ENCODE measurements around the gene JAK2. TPM values are rescaled to one million over a fixed set of nuclear protein-coding genes. Genes with fewer than 3 reads are reported as not detected.
A peak's percentile ranks its signal among the peaks of the same experiment; 100 is the strongest.

Gene JAK2
- total RNA-seq, 2 experiments from 2014 or later, result 27.2 to 30.0 TPM

DNA sequence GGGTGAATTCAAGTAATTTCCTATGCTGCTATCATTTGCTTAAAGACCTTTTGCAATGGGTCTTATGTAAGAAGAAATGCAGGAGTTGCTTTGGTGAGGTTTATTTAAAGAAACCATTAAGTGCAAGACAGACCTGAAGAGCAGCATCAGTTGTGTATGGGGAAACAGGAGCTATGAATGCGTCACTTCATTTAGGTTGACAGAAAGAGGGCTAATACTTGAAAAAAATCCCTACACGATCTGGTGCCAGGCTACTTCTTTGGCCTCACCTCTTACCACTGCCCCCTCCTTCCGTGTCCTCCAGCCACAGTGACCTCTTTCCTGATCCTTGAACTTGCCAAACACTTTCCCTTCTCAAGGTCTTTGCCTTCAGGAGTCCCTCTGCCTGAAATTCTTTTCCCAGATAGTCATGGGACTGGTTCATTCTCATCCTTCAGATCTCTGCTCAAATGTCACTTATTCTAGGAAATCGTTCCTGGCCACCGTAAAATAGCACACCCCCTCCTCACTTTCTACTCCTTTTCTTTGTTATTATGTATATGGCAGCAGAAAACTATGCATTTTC, 1.4 kb upstream of the JAK2 start:
- Mint-ChIP-seq H3K4me1 (peaks cover 56% of the 10 kb centered on the region), H3K9me3 (no peaks in the 10 kb centered on the region), H3K4me3 (peak overlapping the region; percentile 87), H3K27ac (peak overlapping the region; percentile 98), H3K36me3 (ENCODE audit: low read depth) (peaks cover 12% of the 10 kb centered on the region), H3K27me3 (no peaks in the 10 kb centered on the region)
- DNase-seq, result no peak
- CTCF ChIA-PET, result interaction anchor here (1.3 to 2.2 kb wide), 5 partner anchors 10 to 225 kb away, joined by 4 to 8 read pairs (median 6); no protein-coding TSS in a partner anchor
- POLR2A ChIA-PET, result interaction anchor here (1.0 to 2.0 kb wide), 8 partner anchors 10 to 243 kb away, joined by 3 to 9 read pairs (median 5); partner anchors contain the start of genes AK3 and RCL1

DNA sequence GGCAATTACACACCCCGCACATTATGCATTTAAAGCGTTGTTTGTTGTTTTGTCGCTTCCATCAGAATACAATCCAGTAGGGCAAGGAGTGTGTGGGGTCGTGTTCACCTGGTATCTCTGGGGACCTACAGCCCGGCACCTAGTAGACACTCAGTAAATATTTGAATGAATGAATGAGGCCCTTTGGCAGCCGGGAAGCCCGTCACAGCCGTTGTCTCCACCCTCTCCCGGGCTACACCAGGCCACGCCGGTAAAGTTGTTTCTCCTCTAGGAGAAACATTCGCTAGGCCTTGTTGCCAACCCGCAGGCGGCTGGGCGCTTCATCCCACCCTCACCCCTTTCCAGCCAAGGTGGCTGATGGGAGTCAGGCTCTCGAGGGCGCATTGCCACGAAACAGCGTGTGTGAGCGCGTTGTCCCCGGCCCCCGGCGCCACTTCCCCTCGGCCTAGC, 876 bp upstream of the JAK2 start:
- ChIA-PET POLR2A (interaction anchor here (0.7 to 3.5 kb wide), 24 partner anchors 11 to 644 kb away, joined by 3 to 41 read pairs (median 6); partner anchors contain the start of genes AK3, CD274, PLGRKT and RCL1), CTCF (interaction anchor here (0.7 to 5.8 kb wide), 13 partner anchors 9 to 617 kb away, joined by 3 to 54 read pairs (median 4); partner anchors contain the start of gene RCL1)
- no peaks in the 10 kb centered on the region for H3K9me3 Mint-ChIP-seq
- no peak for DNase-seq
- no peaks in the 10 kb centered on the region for H3K27me3 Mint-ChIP-seq
- H3K4me3 Mint-ChIP-seq, result peak overlapping the region; percentile 87
- peak overlapping the region; percentile 98 for H3K27ac Mint-ChIP-seq
- H3K36me3 Mint-ChIP-seq (ENCODE audit: low read depth), result peaks cover 12% of the 10 kb centered on the region
- H3K4me1 Mint-ChIP-seq, result peaks cover 55% of the 10 kb centered on the region

DNA sequence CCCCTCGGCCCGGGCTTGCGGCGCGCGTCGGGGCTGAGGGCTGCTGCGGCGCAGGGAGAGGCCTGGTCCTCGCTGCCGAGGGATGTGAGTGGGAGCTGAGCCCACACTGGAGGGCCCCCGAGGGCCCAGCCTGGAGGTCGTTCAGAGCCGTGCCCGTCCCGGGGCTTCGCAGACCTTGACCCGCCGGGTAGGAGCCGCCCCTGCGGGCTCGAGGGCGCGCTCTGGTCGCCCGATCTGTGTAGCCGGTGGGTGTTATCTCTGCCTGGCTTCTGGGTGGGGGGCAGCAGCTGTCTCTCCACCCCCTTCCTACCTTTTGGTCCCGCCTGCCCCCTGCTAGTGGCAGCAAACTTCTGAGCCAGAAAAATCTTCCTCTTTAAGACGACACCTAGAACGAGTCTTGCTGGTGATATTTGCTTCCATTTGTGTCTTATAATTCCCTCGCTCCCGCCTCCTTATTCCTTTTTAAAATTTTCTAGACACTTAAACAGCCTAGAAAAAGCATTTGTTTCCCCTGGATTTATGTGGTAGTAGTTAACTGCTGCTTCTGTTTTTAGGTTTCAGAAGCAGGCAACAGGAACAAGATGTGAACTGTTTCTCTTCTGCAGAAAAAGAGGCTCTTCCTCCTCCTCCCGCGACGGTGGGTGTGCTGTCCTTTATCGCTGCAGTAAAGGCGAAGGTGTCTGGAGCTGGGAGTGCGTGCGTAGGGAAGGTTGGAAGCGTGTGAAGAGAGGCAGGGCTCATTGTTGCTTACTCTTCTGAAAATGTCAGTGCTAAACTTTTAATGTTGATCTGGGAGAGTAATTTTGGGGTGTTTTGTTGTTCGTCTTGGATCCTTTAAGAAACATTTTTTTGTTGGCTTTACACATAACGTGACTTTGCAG, 554 bp downstream of the JAK2 start:
- H3K36me3 Mint-ChIP-seq (ENCODE audit: low read depth), result peaks cover 12% of the 10 kb centered on the region
- no peaks in the 10 kb centered on the region for H3K27me3 Mint-ChIP-seq
- peak overlapping the region; percentile 90 for H3K27ac Mint-ChIP-seq
- DNase-seq, result peak; percentile 39
- peaks cover 41% of the 10 kb centered on the region for H3K4me1 Mint-ChIP-seq
- CTCF ChIA-PET, result interaction anchor here (0.9 to 5.8 kb wide), 17 partner anchors 9 to 615 kb away, joined by 3 to 54 read pairs (median 4); partner anchors contain the start of gene RCL1
- no peaks in the 10 kb centered on the region for H3K9me3 Mint-ChIP-seq
- peak overlapping the region; percentile 87 for H3K4me3 Mint-ChIP-seq
- POLR2A ChIA-PET, result interaction anchor here (0.7 to 3.5 kb wide), 33 partner anchors 10 to 1458 kb away, joined by 3 to 41 read pairs (median 5); partner anchors contain the start of genes AK3, CD274, CDC37L1 and PLGRKT

DNA sequence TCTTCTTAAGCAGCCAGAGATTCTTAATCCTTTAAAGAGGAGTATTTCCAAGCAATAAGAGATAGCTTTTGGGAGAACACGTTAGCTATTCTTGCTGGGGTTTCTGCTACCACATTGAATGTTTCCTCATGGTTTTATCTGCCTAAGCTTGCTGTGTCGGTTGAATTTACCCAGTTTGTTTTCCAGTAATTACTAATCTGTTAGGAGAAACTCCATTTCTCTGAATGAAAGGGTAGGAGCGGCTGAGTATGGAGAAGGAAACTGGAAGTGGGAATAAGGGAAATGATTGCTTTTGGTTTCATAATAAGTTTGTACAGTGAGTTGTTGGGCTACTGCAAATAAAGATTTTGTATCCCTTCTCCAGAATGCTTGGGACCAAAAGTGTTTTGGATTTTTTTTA, 1.2 kb downstream of the JAK2 start:
- Mint-ChIP-seq H3K4me1 (peaks cover 42% of the 10 kb centered on the region), H3K4me3 (peak overlapping the region; percentile 87), H3K27ac (peak overlapping the region; percentile 90), H3K27me3 (no peaks in the 10 kb centered on the region), H3K36me3 (ENCODE audit: low read depth) (peaks cover 12% of the 10 kb centered on the region), H3K9me3 (no peaks in the 10 kb centered on the region)
- POLR2A ChIA-PET, result interaction anchor here (0.7 to 3.5 kb wide), 16 partner anchors 16 to 1459 kb away, joined by 3 to 41 read pairs (median 9); partner anchors contain the start of genes AK3, CDC37L1, PLGRKT and RCL1
- no peak for DNase-seq
- CTCF ChIA-PET, result interaction anchor here (0.9 to 5.8 kb wide), 15 partner anchors 8 to 614 kb away, joined by 3 to 54 read pairs (median 7); partner anchors contain the start of gene RCL1

DNA sequence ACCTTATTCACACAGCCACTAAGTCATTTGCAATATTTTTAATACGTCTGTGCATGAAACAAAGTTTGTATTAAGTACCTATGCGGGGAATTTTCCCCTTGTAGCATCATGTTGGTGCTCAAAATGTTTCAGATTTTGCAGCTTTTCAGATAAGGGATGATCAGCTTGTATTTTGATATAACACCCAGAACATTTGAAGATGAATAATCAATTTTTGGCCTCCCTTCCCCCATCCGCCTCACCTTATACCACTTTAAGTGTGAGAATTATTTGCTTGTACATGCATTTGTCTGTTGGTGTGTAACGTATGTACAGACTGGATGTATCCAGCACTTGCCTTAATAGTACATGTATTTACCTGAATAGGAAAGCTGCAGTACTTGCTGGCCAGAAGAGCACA, 1.7 kb downstream of the JAK2 start:
- ChIA-PET CTCF (interaction anchor here (0.7 to 5.8 kb wide), 17 partner anchors 11 to 614 kb away, joined by 3 to 54 read pairs (median 6); partner anchors contain the start of gene RCL1), POLR2A (interaction anchor here (1.0 to 3.5 kb wide), 14 partner anchors 16 to 1459 kb away, joined by 3 to 41 read pairs (median 9); partner anchors contain the start of genes AK3 and RCL1)
- Mint-ChIP-seq H3K36me3 (ENCODE audit: low read depth) (peaks cover 16% of the 10 kb centered on the region), H3K27me3 (no peaks in the 10 kb centered on the region), H3K27ac (peak overlapping the region; percentile 9), H3K4me1 (peaks cover 44% of the 10 kb centered on the region), H3K9me3 (peaks cover 2% of the 10 kb centered on the region), H3K4me3 (peak overlapping the region; percentile 87)
- DNase-seq, result no peak

DNA sequence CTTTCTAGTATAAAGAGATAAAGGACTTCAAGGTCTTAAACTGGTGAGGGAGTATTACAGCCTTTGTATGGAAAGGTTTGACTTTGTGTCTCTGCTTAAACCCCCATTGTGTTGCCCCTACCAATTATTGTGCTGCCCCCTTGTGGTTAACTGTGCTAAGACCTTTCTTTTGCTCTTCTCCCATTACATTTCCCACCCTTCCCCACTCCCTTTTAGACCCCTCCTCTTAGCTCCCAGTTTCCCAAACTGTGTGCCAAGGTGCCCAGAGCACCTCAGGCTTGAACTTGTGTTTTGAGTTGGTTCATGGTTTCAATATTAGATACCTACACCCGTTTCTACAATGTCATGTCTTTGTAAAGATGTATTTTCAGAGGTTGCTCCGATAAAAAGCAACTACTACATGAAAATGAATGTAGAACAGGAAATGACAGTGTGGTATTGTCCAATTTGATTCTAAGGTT, 2.9 kb downstream of the JAK2 start:
- peak; percentile 54 for DNase-seq
- no peak overlapping the region for H3K4me3 Mint-ChIP-seq
- peaks cover 44% of the 10 kb centered on the region for H3K4me1 Mint-ChIP-seq
- H3K36me3 Mint-ChIP-seq (ENCODE audit: low read depth), result peaks cover 28% of the 10 kb centered on the region
- CTCF ChIA-PET, result interaction anchor here (0.9 to 5.8 kb wide), 23 partner anchors 9 to 613 kb away, joined by 3 to 54 read pairs (median 4); partner anchors contain the start of gene RCL1
- POLR2A ChIA-PET, result interaction anchor here (0.8 to 2.5 kb wide), 6 partner anchors 24 to 228 kb away, joined by 3 to 10 read pairs (median 5); partner anchors contain the start of gene RCL1
- no peaks in the 10 kb centered on the region for H3K27me3 Mint-ChIP-seq
- H3K9me3 Mint-ChIP-seq, result peaks cover 12% of the 10 kb centered on the region
- H3K27ac Mint-ChIP-seq, result no peak overlapping the region

DNA sequence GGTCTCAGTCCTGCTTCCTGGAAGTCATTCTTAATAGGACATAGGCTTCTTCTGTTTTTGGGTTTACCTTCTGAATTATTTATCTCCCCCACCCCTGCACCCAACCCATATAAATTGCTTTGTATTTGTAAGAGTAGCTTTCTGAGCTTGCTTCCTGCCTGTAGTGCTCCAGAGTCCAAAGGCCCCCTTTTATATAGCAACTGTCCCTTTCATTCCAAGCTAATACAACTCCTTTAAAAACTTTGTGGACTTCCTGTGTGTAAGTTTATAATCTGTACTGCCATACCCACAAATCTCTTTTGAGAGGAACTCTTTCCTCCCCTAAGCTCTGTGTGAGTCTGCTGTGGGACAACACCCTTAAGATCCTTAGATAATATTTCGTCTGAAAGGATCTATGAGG, 7.8 kb downstream of the JAK2 start:
- DNase-seq, result no peak
- Mint-ChIP-seq H3K27ac (no peak overlapping the region), H3K27me3 (no peaks in the 10 kb centered on the region), H3K9me3 (peaks cover 12% of the 10 kb centered on the region), H3K4me1 (peaks cover 48% of the 10 kb centered on the region), H3K4me3 (no peak overlapping the region), H3K36me3 (ENCODE audit: low read depth) (peaks cover 61% of the 10 kb centered on the region)
- CTCF ChIA-PET, result interaction anchor here (0.8 to 1.7 kb wide), 3 partner anchors 8 to 233 kb away, joined by 3 to 8 read pairs (median 4); no protein-coding TSS in a partner anchor
- POLR2A ChIA-PET, result interaction anchor here (0.7 to 1.0 kb wide), 2 partner anchors 201 to 445 kb away, joined by 3 read pairs; partner anchors contain the start of gene PLGRKT

DNA sequence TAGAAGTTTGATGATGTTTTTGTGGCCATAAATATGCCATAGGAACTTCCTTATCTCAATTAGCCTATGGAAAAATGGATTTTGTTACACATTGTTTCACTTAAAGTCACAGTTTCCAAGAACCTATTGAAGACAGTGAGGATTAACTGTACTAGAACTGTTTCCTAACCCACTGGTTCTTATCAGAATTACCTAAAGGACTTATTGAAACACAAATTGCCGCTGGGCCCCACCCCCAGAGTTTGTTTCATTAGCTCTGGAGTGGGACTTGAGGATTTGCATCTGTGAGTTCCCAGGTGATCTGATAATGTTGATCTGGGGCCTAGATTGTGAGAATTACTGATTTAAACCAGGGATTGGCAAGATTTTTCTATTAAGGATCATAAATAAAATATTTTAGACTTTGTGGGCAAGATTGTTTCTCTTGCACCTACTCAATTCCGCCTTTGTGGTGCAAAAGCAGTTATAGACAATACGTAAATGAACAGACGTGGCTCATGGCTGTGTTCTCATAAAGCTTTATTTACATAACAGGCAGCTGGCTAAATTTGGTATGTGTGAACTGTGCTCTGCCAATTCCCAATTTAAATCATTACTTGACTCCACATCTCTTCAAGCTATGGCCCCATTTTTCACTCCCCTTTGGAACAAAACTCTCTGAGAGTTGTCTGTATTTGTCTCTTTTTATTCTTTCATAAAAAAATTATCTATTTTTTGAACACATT, 9.3 kb downstream of the JAK2 start:
- peaks cover 71% of the 10 kb centered on the region for H3K36me3 Mint-ChIP-seq (ENCODE audit: low read depth)
- peaks cover 60% of the 10 kb centered on the region for H3K4me1 Mint-ChIP-seq
- H3K9me3 Mint-ChIP-seq, result peaks cover 14% of the 10 kb centered on the region
- ChIA-PET CTCF (interaction anchor here (0.9 to 1.7 kb wide), 2 partner anchors 8 to 234 kb away, joined by 3 to 8 read pairs; no protein-coding TSS in a partner anchor), POLR2A (no interaction called here)
- no peak overlapping the region for H3K4me3 Mint-ChIP-seq
- DNase-seq, result no peak
- H3K27me3 Mint-ChIP-seq, result no peaks in the 10 kb centered on the region
- no peak overlapping the region for H3K27ac Mint-ChIP-seq

DNA sequence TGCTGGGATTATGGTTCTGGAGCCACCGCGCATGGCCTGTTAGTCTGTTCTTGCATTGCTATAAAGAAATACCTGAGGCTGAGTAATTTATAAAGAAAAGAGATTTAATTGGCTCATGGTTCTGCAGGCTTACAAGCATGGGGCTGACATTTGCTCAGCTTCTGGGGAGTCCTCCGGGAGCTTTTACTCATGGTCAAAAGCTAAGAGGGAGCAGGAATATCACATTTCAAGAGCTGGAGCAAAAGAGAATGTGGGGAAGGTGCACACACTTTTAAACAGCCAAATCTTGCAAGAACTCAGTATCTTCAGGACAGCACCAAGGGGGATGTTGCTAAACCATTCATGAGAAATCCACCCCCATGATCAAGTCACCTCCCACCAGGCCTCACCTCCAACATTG, 12.1 kb downstream of the JAK2 start:
- peaks cover 10% of the 10 kb centered on the region for H3K9me3 Mint-ChIP-seq
- DNase-seq, result no peak
- H3K36me3 Mint-ChIP-seq (ENCODE audit: low read depth), result peaks cover 83% of the 10 kb centered on the region
- CTCF ChIA-PET, result interaction anchor here (4.1 kb wide), 1 partner anchor 9 kb away, joined by 18 read pairs; no protein-coding TSS in a partner anchor
- H3K27ac Mint-ChIP-seq, result no peak overlapping the region
- no peak overlapping the region for H3K4me3 Mint-ChIP-seq
- H3K4me1 Mint-ChIP-seq, result peaks cover 52% of the 10 kb centered on the region
- POLR2A ChIA-PET, result interaction anchor here (1.3 kb wide), 1 partner anchor 12 kb away, joined by 4 read pairs; the partner anchor contains the start of gene JAK2
- no peaks in the 10 kb centered on the region for H3K27me3 Mint-ChIP-seq

DNA sequence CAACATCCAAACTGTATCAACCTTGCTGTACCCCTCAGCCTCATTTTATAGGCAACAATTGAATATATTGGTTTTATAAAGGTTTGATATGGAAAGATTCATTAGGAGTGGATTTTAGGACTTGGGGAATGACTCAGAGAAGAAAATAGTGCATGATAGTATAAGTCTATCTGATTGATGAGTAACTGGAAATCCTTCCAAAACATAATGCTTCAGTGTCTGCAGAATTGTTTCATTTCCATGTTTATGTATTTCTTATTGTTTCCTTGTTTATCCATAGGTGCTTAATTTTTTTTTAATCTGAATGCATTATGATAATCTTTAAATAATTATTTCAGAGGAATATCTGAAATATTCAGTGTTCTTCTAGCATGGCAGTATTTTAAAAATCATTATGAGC, 12.6 kb downstream of the JAK2 start:
- Mint-ChIP-seq H3K4me1 (peaks cover 49% of the 10 kb centered on the region), H3K4me3 (no peak overlapping the region), H3K27ac (no peak overlapping the region), H3K27me3 (no peaks in the 10 kb centered on the region), H3K9me3 (peaks cover 9% of the 10 kb centered on the region), H3K36me3 (ENCODE audit: low read depth) (peaks cover 83% of the 10 kb centered on the region)
- DNase-seq, result no peak
- CTCF ChIA-PET, result interaction anchor here (4.1 kb wide), 1 partner anchor 10 kb away, joined by 18 read pairs; no protein-coding TSS in a partner anchor
- POLR2A ChIA-PET, result interaction anchor here (1.3 kb wide), 1 partner anchor 12 kb away, joined by 4 read pairs; the partner anchor contains the start of gene JAK2

DNA sequence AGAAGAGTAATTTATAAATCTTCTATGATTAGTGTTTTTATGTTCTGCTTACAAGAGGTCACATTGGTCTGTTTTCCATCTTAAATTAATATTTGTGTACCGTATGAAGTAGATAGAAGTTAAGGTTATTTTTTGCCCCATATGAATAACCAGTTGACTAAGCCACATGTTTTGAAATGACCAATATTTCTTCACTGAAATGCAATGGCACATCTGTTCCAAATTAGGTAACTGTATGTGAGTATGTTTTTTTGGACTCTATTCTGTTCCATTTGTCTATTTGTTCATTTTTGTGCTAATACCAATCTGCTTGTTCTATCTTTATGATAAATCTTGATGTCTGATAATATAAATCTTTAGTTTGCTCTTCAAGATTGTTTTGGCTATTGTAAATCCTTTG, 17.7 kb downstream of the JAK2 start:
- POLR2A ChIA-PET, result no interaction called here
- DNase-seq, result no peak
- Mint-ChIP-seq H3K27ac (no peak overlapping the region), H3K27me3 (no peaks in the 10 kb centered on the region), H3K4me3 (no peak overlapping the region), H3K4me1 (peaks cover 23% of the 10 kb centered on the region), H3K36me3 (ENCODE audit: low read depth) (peaks cover 69% of the 10 kb centered on the region), H3K9me3 (peaks cover 26% of the 10 kb centered on the region)
- CTCF ChIA-PET, result no interaction called here

All from activated CD4-positive, alpha-beta memory T cell treated with anti-CD3 and anti-CD28 coated beads, Interleukin-2, amount 10 ng/mL, durations not matched to agents 7 days and 5 days (primary cell).